ENCODE results near the gene DLX3.

The DLX3 gene

DNA sequence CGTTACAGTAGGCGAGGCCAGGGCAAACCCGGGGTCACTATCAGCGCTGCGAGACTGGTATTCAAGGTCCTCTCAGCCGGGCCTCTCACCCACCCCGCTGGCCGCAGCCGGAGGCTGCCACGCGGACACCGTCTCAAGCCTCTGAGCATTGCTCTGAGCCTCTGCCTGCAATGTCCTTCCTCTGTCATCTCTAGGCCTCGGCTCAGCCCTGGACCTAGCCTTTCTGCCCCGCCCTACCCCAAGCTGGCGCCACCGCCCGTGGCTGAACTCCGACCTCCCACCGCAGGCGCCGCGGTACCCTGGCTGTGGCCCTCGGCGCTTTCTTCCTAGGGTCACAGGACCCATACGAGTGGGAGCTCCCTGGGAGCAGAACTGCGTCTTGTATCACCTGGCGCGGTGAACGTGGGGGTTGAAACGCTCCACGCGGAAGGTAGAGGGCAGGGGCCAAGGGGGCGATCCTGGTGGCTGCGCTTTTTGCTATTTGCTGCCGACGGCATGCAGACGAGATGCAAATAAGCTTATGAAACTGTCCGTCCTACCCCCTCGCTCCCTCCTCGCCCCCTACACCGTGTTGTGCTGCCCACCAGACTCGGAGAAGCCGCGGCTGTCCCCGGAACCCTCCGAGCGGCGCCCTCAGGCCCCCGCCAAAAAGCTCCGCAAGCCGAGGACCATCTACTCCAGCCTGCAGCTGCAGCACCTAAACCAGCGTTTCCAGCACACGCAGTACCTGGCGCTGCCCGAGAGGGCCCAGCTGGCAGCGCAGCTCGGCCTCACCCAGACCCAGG, 22.3 kb downstream of the DLX3 start:
- DNase-seq (ENCODE audit: low read depth in 2 of 2), result no peak

- DNase-seq (ENCODE audit: low read depth in 2 of 2), result no peak
Observed at GRCh38 chr17:49971848-49972485, 23.1 kb downstream of the DLX3 start.

GRCh38 chr17:49971199-49971847, 23.7 kb downstream of the DLX3 start:
- no peak for DNase-seq (ENCODE audit: low read depth in 2 of 2)

GRCh38 chr17:49970498-49970897, 24.5 kb downstream of the DLX3 start:
- DNase-seq (ENCODE audit: low read depth in 2 of 2), result no peak

- DNase-seq (ENCODE audit: low read depth in 2 of 2), result no peak
Observed at GRCh38 chr17:49969795-49970389, 25.1 kb downstream of the DLX3 start.

DNA sequence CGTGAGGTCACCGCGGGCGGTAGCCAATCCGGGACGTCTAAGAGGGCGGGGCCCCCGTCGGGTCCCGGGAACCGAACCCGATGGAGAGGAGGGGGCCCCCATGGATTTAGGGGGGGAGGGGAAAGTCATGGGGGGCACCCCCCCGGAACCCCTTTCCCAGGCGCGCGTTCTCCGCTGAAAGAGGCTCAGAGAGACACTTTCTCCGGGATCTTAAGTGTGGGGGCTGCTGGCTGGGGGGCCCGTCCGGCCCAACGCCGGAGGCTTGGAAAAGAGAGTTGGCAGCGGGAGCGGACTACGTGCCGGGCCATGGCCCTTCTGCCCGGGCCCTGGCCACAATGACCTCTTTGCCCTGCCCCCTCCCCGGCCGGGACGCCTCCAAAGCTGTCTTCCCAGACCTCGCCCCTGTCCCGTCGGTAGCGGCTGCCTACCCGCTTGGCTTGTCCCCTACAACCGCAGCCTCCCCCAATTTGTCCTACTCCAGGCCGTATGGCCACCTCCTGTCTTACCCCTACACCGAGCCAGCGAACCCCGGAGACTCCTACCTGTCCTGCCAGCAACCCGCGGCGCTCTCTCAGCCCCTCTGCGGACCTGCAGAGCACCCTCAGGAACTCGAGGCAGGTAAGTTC, 25.8 kb downstream of the DLX3 start, which contains the start of gene DLX4:
Gene DLX4 (plus strand): TSS at position 57 of the 626 bp plus-strand sequence. CDS start 279 bp downstream, at position 336.
- no peak for DNase-seq (ENCODE audit: low read depth in 2 of 2)

DNA sequence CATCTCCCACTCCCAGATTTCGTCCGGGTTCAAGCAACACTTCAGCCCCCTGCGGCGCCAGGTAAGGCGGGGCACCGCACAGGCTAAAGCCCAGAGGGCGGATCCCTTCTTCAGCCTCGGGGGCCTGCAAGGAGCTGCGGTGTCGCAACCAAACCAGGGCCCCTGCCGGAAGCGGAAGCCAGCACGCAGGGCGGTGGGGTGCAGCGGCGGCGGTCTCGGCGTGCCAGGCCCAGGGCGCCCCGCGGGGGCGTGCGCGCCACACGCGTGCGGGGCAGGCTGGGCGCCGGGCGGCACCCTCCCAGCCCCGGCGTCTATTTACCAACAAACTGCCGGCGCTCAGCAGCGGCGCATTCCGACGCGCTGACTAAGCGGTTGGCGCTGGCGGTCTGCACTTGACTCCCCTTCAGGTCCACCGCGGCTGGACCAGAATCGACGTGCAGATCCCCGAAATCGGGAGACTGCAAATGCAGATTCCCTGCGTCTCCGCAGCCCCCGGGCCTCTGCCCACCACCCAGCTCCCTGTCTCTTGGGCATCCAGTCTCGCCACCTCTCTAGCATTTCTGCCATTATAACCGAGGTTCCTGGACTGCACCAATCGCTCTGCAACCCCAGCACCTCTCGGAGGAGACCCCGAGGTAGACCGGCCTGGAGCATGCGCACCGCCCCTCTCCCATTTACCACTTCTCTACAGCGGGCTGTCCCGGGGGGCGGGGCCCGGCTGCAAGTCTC, 26.5 kb downstream of the DLX3 start:
- peak in 1 of 2 donors; percentile 52 for DNase-seq (ENCODE audit: low read depth in 2 of 2)

DNA sequence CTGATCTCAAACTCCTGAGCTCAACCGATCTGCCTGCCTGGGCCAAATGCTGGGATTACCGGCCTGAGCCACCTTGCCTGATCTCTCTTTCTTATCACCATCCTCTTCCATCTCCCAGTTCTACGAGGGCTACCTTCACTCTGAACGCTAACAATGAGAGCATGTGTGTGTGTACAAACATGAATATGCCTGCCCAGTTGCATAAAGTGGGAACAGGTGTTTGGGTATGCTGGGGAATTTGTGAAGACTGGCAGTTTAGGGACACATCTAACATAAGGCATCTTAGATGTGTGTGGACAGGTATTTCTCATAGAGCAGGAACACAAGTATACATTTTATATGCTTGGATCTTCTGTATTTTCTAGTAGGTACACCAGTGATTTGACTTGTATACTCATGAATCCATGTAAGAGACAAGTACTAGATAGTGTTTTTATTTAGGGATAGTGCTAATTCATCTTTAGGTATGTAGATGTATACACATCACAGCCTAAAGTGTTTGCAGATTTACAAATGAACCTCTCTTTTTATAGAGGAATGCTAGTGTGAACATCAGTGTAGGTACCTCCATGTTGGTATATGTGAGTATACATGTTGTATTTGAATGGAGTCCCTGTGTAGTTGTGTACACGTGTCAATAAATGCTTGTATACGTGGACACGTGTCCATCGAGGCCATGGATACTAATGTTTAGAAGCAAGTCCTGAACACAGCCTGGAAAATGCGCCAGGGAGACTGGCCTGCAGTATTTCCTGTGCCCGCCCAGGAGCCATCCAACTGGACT, 27.2 kb downstream of the DLX3 start:
- no peak for DNase-seq (ENCODE audit: low read depth in 2 of 2)

GRCh38 chr17:49967205-49967604, 27.8 kb downstream of the DLX3 start:
- DNase-seq (ENCODE audit: low read depth in 2 of 2), result no peak

- DNase-seq (ENCODE audit: low read depth in 2 of 2), result no peak
Observed at GRCh38 chr17:49966767-49967166, 28.3 kb downstream of the DLX3 start.

DNA sequence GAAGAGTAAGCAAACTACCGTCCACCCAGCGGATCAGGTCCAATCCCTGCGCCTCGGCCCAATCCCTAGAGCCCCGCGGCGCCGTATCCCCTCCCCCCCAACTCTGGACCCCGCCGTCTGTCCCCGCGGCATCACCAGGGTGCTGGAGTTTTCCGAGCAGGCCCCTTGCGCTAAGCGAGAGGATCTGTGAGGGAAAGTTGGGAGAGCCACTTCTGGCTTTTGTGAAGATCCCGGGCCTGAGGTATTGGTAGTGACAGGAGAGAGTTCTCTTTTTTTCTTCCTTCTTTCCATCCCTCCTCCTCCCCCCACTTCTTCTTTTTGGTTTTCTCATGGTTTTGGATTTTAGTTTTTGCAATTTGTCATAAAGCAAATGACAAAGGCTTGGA, 29.5 kb downstream of the DLX3 start:
- no peak for DNase-seq (ENCODE audit: low read depth in 2 of 2)

GRCh38 chr17:49964769-49965523, 30.1 kb downstream of the DLX3 start:
- no peak for DNase-seq (ENCODE audit: low read depth in 2 of 2)

DNA sequence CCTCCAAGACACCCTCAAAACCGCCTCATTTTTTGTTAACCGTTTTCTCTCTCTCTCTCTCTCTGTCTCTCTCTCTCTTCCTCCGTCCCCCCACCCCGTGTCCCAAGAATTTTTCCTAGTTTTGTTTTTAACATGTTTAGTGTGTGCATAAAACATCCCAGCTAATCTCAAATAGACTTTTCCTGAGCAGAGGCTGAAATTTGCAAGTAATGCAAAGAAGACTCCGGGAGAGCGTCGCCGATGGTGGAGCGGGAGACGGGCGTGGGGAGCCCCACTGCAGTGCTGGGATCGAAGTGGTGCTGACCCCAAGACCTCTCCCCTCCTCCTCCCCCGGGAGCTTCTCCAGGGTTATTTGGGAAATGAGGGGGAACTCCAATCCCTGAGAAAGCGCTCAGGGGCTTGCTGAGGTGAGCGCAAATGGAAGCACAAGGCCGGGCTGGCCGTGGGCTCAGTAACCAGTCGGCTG, 30.7 kb downstream of the DLX3 start:
- no peak for DNase-seq (ENCODE audit: low read depth in 2 of 2)

DNA sequence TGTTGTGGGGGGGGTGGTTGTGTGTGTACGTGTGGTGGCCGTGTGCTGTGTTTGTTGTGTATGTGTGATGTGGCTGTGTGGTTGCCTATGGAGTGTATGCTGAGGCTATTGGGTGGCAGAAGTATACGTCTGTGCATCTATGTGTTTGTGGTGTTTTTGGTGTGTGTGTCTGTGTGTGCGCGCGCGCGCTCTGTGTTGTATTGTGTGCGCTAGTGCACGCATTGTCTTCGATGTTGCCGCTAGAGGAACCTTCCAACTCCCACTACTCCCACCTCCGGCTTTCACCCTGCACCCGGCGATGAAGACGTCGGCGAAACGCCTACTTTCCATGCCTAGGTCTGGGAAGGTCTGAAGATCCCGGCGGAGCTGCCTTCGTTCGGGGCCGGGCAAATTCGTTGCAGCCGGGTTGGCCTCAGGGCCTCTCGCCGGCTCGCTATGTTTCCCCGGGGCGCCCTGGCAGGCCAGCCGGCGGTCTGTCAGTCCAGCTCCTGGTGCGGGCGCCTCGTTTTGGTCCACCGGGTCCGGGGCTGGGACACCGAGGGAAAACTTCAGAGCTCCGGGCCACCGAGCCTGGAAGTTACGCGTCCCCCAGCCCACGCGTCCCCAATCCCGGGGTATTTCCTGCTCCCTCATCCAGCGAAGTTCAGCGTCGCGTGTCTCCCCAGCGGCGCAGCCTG, 31.3 kb downstream of the DLX3 start:
- no peak for DNase-seq (ENCODE audit: low read depth in 2 of 2)

GRCh38 chr17:49963309-49963625, 31.8 kb downstream of the DLX3 start:
- DNase-seq (ENCODE audit: low read depth in 2 of 2), result no peak

DNA sequence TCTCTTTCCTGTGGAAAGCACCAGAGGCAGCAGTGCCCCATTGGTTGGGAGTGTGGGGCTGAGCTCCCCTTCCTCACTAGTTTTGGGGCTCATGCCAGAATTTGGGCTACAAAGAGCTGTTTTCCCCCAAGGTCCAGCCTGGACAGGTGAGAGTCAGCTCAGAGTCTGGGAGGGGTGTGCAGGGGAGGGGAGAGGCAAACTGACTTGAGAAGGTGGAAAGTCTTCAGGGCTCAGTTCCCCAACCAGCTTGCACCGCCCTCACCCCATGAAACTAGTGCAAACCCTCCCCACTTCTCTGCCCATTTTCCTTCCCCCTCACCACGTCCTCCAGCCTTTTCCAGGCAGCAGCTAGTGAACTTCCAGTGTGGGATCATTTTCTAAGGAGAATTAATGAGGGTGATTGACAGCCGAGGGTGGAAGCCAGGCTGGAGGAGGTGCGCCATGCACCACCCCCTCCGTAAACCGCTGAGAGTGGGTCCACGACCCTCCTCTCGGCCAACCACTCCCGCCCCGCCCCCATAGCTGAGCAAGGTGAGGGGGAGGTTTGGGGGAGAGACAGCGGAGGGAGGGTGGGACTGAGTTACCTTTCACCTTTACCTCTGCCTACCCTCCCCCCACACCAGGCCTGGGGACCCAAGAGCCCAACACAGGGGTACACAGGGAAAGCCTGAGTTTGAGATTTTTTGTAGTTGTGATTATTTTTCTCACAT, 32.3 kb downstream of the DLX3 start:
- no peak for DNase-seq (ENCODE audit: low read depth in 2 of 2)

GRCh38 chr17:49959183-49959935, 35.7 kb downstream of the DLX3 start:
- no peak for DNase-seq (ENCODE audit: low read depth in 2 of 2)

DNA sequence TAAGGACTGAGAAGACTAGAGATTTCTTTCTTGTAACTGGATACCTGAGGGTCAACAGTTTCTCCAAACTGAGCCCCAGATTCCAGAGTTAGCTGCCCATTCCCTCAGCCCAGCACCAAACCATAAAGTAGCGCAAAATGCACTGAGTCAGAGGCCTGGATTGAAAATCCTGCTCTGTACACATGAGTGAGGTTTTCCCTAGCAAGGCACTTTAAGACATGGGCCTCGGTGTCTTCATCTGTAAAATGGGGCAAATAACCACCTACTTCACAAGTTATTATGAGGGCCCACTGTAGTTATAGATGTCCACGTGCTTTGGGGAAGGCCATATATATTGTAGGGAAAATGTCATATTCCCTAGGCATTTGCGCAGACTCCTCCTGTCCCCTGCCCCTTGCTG, 36.3 kb downstream of the DLX3 start:
- no peak for DNase-seq (ENCODE audit: low read depth in 2 of 2)
